ENCODE results near the gene LRFN5.

- TF ChIP-seq RXRA (CRISPR knock-in tag; IDR thresholded peaks at IDR 0.05) (no peak), MYNN (CRISPR knock-in tag; IDR thresholded peaks at IDR 0.05; ENCODE audit: low read depth) (no peak), KDM4B (CRISPR knock-in tag; IDR thresholded peaks at IDR 0.05) (no peak), IRF1 (CRISPR knock-in tag; IDR thresholded peaks at IDR 0.05; ENCODE audit: low read depth) (no peak)
These were observed 154.5 kb downstream of the LRFN5 start for GRCh38 chr14:41761204-41761603.

Data from HepG2 (cell line).